GM19468 (cell line): ENCODE results near the gene BLID.

Experiments used
- ATAC-seq: cut with Tn5 transposase; IDR thresholded peaks from one replicate; pipeline ENCODE4 v1.9.1; 2021; ENCODE audit warnings: mild to moderate bottlenecking, moderate library complexity, moderate number of reproducible peaks; ENCODE audit not compliant: unreplicated experiment; ENCODE audit errors: extremely low read depth

BLID gene

GRCh38 chr11:122108192-122108799, 7.7 kb downstream of the BLID start:
- ATAC-seq = no peak

GRCh38 chr11:122107566-122107965, 8.4 kb downstream of the BLID start:
- ATAC-seq = no peak

- ATAC-seq = no peak
Measured at GRCh38 chr11:122107045-122107444, 9.0 kb downstream of the BLID start.

- no peak for ATAC-seq
Measured at GRCh38 chr11:122105044-122105758, 10.8 kb downstream of the BLID start.

- no peak for ATAC-seq
Measured at GRCh38 chr11:122104341-122104740, 11.7 kb downstream of the BLID start.

- ATAC-seq = no peak
Measured at GRCh38 chr11:122103726-122104125, 12.3 kb downstream of the BLID start.

GRCh38 chr11:122103321-122103720, 12.7 kb downstream of the BLID start:
- ATAC-seq = no peak

GRCh38 chr11:122102426-122102825, 13.6 kb downstream of the BLID start:
- ATAC-seq = no peak

- ATAC-seq = no peak
Measured at GRCh38 chr11:122101625-122102291, 14.3 kb downstream of the BLID start.

GRCh38 chr11:122100756-122101080, 15.3 kb downstream of the BLID start:
- ATAC-seq = no peak

GRCh38 chr11:122100037-122100755, 15.8 kb downstream of the BLID start:
- ATAC-seq = no peak

GRCh38 chr11:122099374-122100036, 16.5 kb downstream of the BLID start:
- no peak for ATAC-seq

- no peak for ATAC-seq
Measured at GRCh38 chr11:122098261-122098980, 17.6 kb downstream of the BLID start.

GRCh38 chr11:122097419-122098001, 18.5 kb downstream of the BLID start:
- no peak for ATAC-seq

GRCh38 chr11:122096272-122097112, 19.5 kb downstream of the BLID start:
- ATAC-seq = no peak

- no peak for ATAC-seq
Measured at GRCh38 chr11:122095681-122096262, 20.2 kb downstream of the BLID start.

GRCh38 chr11:122094836-122095235, 21.2 kb downstream of the BLID start:
- ATAC-seq = no peak

- ATAC-seq = no peak
Measured at GRCh38 chr11:122093731-122094275, 22.2 kb downstream of the BLID start.
